HepG2 (cell line): Measurements from ENCODE around the gene PYGB. TPM values are rescaled to one million over a fixed set of nuclear protein-coding genes. Genes with fewer than 3 reads are reported as not detected.
A peak's percentile ranks its signal among the peaks of the same experiment; 100 is the strongest.

ENCODE experiments used
- ARNT ChIP-seq: fragments of 450-650 bp; IDR thresholded peaks from 2 replicates; pipeline ENCODE4 v1.6.1; 2017
- ELF1 ChIP-seq: sonication (generic); formaldehyde crosslinking; IDR thresholded peaks from 2 replicates; pipeline ENCODE4 v1.4.0; 2020; ENCODE audit warnings: missing genetic modification reagents
- GZF1 ChIP-seq: sonication (generic); formaldehyde crosslinking; IDR thresholded peaks from 2 replicates; pipeline ENCODE4 v1.5.1; 2020; ENCODE audit warnings: mild to moderate bottlenecking, missing genetic modification reagents
- HMG20A ChIP-seq: IDR thresholded peaks from 2 replicates; pipeline ENCODE4 v1.6.1; 2016; ENCODE audit warnings: borderline replicate concordance
- JUN ChIP-seq: sonication (generic); formaldehyde crosslinking; IDR thresholded peaks from 2 replicates; pipeline ENCODE4 v1.4.0; 2020; ENCODE audit warnings: mild to moderate bottlenecking, missing genetic modification reagents
- KAT7 ChIP-seq: IDR thresholded peaks from 2 replicates; pipeline ENCODE4 v1.6.1; 2018; ENCODE audit warnings: borderline replicate concordance, missing compliant biosample characterization
- KDM6A ChIP-seq: IDR thresholded peaks from 2 replicates; pipeline ENCODE4 v1.6.1; 2016; ENCODE audit warnings: low read depth
- MTF1 ChIP-seq: sonication (generic); formaldehyde crosslinking; IDR thresholded peaks from 2 replicates; pipeline ENCODE4 v1.5.0; 2020; ENCODE audit warnings: missing genetic modification reagents
- RBM22 ChIP-seq: fragments of 200-400 bp; formaldehyde crosslinking; optimal IDR thresholded peaks from 2 replicates; pipeline ENCODE3; 2017; ENCODE audit warnings: mild to moderate bottlenecking, low read length, moderate library complexity
- SNAPC2 ChIP-seq: sonication (generic); formaldehyde crosslinking; IDR thresholded peaks from 2 replicates; pipeline ENCODE4 v1.8.1; 2022; ENCODE audit warnings: mild to moderate bottlenecking, missing genetic modification reagents
- SOX13 ChIP-seq, 3 experiments: fragments of 450-650 bp in 1 of 3; sonication (generic) in 1 of 3; formaldehyde crosslinking in 1 of 3; IDR thresholded peaks in 2 of 3; conservative IDR thresholded peaks in 1 of 3; 2 replicates each; pipeline versions ENCODE4 v1.5.0 to v1.6.1; 2016 to 2020; ENCODE audit warnings: antibody characterized with exemption in 1 of 3, mild to moderate bottlenecking in 1 of 3, missing compliant biosample characterization in 1 of 3, missing genetic modification reagents in 1 of 3, moderate library complexity in 1 of 3
- SYNCRIP ChIP-seq: fragments of 200-400 bp; formaldehyde crosslinking; IDR thresholded peaks from 2 replicates; pipeline ENCODE4 v1.6.1; 2018; ENCODE audit warnings: mild to moderate bottlenecking, low read depth, low read length; ENCODE audit not compliant: insufficient read depth
- ZIK1 ChIP-seq: sonication (generic); formaldehyde crosslinking; IDR thresholded peaks from 2 replicates; pipeline ENCODE4 v1.5.0; 2020; ENCODE audit warnings: mild to moderate bottlenecking, low read depth, missing genetic modification reagents, borderline replicate concordance
- ZNF260 ChIP-seq: sonication (generic); formaldehyde crosslinking; IDR thresholded peaks from 2 replicates; pipeline ENCODE4 v1.4.0; 2020; ENCODE audit warnings: missing genetic modification reagents, low read depth, mild to moderate bottlenecking, borderline replicate concordance
- ZNF292 ChIP-seq: sonication (generic); formaldehyde crosslinking; IDR thresholded peaks from 2 replicates; pipeline ENCODE4 v1.8.1; 2022; ENCODE audit warnings: mild to moderate bottlenecking, low read depth, missing genetic modification reagents, borderline replicate concordance
- ZNF564 ChIP-seq: sonication (generic); formaldehyde crosslinking; IDR thresholded peaks from 2 replicates; pipeline ENCODE4 v1.8.1; 2023; ENCODE audit warnings: mild to moderate bottlenecking, missing genetic modification reagents
- polyA plus RNA-seq, 8 experiments: library from polyadenylated mRNA; depleted of rRNA in 3 of 8; stranded (reverse) in 7 of 8; unstranded in 1 of 8; fragments of >200 nt; fragmentation: Illumina TruSeq in 4 of 8; extraction: Trizol in 4 of 8; gene quantifications; 2 replicates each; pipeline versions ENCODE4 v1.2.1 to v1.2.3, GENCODE V29; 2011 to 2016; ENCODE audit warnings: low read depth in 4 of 8, missing spikeins in 1 of 8, mixed read lengths in 1 of 8; ENCODE audit not compliant: insufficient read depth in 1 of 8
- total RNA-seq, 5 experiments: library from RNA; depleted of rRNA; stranded (reverse); fragments of >200 nt; fragmentation: Illumina TruSeq; extraction: Trizol; gene quantifications; 2 replicates each; pipeline ENCODE4 v1.2.3, GENCODE V29; 2016; ENCODE audit warnings: low read depth in 1 of 5
- TF ChIP-seq, protein P1 (sequence below): sonication (generic); formaldehyde crosslinking; IDR thresholded peaks from 2 replicates; pipeline ENCODE4 v1.8.0; 2022; ENCODE audit warnings: mild to moderate bottlenecking, missing genetic modification reagents; ENCODE audit not compliant: insufficient replicate concordance
- TF ChIP-seq, protein P2 (sequence below): sonication (generic); formaldehyde crosslinking; IDR thresholded peaks from 2 replicates; pipeline ENCODE4 v1.5.1; 2020; ENCODE audit warnings: mild to moderate bottlenecking, missing genetic modification reagents, borderline replicate concordance
- TF ChIP-seq, protein P3 (sequence below): sonication (generic); formaldehyde crosslinking; IDR thresholded peaks from 2 replicates; pipeline ENCODE4 v1.4.0; 2020; ENCODE audit warnings: missing genetic modification reagents
- TF ChIP-seq, protein P4 (sequence below): sonication (generic); formaldehyde crosslinking; conservative IDR thresholded peaks from 2 replicates; pipeline ENCODE4 v1.8.1; 2023; ENCODE audit warnings: missing genetic modification reagents

The PYGB gene
- total and polyA plus RNA-seq, 2 of the 13 experiments (the other 11 are each of a cell fraction or from before 2014, with no cell fraction given): 24.2 to 86.3 TPM

DNA sequence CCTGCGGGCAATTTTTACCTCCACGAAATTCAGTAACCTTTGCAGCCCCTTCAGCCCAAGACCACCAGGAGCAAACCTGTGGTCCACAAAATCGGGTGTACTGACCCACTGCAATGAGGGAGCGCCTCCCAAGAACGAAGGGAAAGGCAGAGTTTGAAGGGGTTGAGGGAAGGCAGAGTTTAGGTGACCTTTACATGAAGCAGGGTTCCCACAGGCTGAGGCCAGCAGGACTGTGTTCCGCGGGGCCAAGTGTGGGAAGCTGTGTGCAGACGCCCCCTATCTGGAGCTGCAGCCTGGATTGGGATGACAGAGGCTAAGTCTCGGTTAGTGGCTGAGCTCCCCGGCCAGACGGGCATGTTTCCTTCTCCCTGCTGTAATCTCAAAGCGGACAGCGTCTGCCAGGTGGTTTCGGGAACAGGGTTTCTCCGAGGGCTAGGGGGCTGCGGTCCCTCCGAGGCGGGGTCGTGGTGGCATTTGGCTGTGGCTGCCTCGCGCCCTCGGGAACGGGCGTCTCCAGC lies 826 bp upstream of the PYGB start (continued):
- peak; percentile 84; the same call in 1 of the 2 replicates for TF ChIP-seq KAT7 (CRISPR knock-in tag)
- no peak for TF ChIP-seq MTF1 (CRISPR knock-in tag)
- peak; percentile 91 for TF ChIP-seq ZNF292 (CRISPR knock-in tag)
- TF ChIP-seq, protein P1, sequence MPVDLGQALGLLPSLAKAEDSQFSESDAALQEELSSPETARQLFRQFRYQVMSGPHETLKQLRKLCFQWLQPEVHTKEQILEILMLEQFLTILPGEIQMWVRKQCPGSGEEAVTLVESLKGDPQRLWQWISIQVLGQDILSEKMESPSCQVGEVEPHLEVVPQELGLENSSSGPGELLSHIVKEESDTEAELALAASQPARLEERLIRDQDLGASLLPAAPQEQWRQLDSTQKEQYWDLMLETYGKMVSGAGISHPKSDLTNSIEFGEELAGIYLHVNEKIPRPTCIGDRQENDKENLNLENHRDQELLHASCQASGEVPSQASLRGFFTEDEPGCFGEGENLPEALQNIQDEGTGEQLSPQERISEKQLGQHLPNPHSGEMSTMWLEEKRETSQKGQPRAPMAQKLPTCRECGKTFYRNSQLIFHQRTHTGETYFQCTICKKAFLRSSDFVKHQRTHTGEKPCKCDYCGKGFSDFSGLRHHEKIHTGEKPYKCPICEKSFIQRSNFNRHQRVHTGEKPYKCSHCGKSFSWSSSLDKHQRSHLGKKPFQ (CRISPR knock-in tag): peak; percentile 56
- no peak for TF ChIP-seq ZIK1 (CRISPR knock-in tag)
- TF ChIP-seq ARNT: no peak
- TF ChIP-seq SOX13 (IDR thresholded peaks at IDR 0.05): no peak
- TF ChIP-seq SOX13 (CRISPR knock-in tag; conservative IDR thresholded peaks at IDR 0.05 in 1 of 2, IDR thresholded peaks at IDR 0.05 in 1 of 2): no peak
- TF ChIP-seq, protein P2, sequence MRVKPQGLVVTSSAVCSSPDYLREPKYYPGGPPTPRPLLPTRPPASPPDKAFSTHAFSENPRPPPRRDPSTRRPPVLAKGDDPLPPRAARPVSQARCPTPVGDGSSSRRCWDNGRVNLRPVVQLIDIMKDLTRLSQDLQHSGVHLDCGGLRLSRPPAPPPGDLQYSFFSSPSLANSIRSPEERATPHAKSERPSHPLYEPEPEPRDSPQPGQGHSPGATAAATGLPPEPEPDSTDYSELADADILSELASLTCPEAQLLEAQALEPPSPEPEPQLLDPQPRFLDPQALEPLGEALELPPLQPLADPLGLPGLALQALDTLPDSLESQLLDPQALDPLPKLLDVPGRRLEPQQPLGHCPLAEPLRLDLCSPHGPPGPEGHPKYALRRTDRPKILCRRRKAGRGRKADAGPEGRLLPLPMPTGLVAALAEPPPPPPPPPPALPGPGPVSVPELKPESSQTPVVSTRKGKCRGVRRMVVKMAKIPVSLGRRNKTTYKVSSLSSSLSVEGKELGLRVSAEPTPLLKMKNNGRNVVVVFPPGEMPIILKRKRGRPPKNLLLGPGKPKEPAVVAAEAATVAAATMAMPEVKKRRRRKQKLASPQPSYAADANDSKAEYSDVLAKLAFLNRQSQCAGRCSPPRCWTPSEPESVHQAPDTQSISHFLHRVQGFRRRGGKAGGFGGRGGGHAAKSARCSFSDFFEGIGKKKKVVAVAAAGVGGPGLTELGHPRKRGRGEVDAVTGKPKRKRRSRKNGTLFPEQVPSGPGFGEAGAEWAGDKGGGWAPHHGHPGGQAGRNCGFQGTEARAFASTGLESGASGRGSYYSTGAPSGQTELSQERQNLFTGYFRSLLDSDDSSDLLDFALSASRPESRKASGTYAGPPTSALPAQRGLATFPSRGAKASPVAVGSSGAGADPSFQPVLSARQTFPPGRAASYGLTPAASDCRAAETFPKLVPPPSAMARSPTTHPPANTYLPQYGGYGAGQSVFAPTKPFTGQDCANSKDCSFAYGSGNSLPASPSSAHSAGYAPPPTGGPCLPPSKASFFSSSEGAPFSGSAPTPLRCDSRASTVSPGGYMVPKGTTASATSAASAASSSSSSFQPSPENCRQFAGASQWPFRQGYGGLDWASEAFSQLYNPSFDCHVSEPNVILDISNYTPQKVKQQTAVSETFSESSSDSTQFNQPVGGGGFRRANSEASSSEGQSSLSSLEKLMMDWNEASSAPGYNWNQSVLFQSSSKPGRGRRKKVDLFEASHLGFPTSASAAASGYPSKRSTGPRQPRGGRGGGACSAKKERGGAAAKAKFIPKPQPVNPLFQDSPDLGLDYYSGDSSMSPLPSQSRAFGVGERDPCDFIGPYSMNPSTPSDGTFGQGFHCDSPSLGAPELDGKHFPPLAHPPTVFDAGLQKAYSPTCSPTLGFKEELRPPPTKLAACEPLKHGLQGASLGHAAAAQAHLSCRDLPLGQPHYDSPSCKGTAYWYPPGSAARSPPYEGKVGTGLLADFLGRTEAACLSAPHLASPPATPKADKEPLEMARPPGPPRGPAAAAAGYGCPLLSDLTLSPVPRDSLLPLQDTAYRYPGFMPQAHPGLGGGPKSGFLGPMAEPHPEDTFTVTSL (CRISPR knock-in tag): no peak; the same call in 1 of the 2 replicates
- peak; percentile 27; the same call in 1 of the 2 replicates for TF ChIP-seq HMG20A (CRISPR knock-in tag)
- TF ChIP-seq ZNF260 (CRISPR knock-in tag): no peak
- TF ChIP-seq SYNCRIP: no peak
- TF ChIP-seq ELF1: no peak
- TF ChIP-seq ZNF564 (CRISPR knock-in tag): no peak; the same call in 1 of the 2 replicates
- TF ChIP-seq RBM22: no peak
- 0 out of 2 replicates have a peak, but pooled peaks have one; percentile 31 for TF ChIP-seq GZF1 (CRISPR knock-in tag)
- no peak for TF ChIP-seq KDM6A (CRISPR knock-in tag)
- TF ChIP-seq, protein P3, sequence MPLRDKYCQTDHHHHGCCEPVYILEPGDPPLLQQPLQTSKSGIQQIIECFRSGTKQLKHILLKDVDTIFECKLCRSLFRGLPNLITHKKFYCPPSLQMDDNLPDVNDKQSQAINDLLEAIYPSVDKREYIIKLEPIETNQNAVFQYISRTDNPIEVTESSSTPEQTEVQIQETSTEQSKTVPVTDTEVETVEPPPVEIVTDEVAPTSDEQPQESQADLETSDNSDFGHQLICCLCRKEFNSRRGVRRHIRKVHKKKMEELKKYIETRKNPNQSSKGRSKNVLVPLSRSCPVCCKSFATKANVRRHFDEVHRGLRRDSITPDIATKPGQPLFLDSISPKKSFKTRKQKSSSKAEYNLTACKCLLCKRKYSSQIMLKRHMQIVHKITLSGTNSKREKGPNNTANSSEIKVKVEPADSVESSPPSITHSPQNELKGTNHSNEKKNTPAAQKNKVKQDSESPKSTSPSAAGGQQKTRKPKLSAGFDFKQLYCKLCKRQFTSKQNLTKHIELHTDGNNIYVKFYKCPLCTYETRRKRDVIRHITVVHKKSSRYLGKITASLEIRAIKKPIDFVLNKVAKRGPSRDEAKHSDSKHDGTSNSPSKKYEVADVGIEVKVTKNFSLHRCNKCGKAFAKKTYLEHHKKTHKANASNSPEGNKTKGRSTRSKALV (CRISPR knock-in tag): peak; percentile 95
- TF ChIP-seq SNAPC2 (CRISPR knock-in tag): no peak
- TF ChIP-seq, protein P4, sequence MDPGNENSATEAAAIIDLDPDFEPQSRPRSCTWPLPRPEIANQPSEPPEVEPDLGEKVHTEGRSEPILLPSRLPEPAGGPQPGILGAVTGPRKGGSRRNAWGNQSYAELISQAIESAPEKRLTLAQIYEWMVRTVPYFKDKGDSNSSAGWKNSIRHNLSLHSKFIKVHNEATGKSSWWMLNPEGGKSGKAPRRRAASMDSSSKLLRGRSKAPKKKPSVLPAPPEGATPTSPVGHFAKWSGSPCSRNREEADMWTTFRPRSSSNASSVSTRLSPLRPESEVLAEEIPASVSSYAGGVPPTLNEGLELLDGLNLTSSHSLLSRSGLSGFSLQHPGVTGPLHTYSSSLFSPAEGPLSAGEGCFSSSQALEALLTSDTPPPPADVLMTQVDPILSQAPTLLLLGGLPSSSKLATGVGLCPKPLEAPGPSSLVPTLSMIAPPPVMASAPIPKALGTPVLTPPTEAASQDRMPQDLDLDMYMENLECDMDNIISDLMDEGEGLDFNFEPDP: no peak
- TF ChIP-seq JUN (CRISPR knock-in tag): no peak
